NT2/D1 (cell line): ENCODE results near the gene YBX3.

ENCODE experiments used
- SUZ12 ChIP-seq: IDR thresholded peaks from 2 replicates; pipeline ENCODE4 v1.6.1; 2011; ENCODE audit not compliant: insufficient read length, insufficient read depth; ENCODE audit errors: extremely low read depth
- YY1 ChIP-seq: IDR thresholded peaks from 2 replicates; pipeline ENCODE4 v1.6.1; 2011; ENCODE audit not compliant: insufficient read length, insufficient read depth
- ZNF274 ChIP-seq: IDR thresholded peaks from 2 replicates; pipeline ENCODE4 v1.6.1; 2011; ENCODE audit warnings: mild to moderate bottlenecking, low read depth, low read length

DNA sequence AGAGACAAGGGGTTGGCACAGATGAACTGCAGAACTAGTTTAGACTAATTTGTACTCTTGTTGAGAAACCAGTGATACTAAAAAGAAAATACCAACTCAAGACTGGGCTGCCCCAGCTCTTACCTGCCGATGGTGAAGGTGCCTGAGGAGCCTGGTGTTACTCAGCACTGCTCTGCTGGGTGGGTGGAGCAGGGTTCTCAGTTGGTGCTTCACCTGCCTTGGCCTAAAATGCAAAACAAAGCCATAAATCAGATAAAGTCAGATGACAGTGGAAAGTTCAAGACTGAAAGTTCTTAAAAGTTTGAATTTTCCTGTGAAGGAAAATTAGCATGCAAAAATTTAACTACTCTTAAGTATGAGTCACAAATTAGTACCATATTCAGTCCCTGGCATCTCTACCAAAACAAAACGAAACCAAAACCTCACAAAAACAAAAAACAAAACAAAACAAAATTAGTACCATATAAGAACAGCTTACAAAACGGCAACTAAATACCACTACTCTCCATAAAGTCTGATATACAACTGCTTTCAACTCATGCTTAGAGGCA, 21.9 kb downstream of the YBX3 start:
- TF ChIP-seq YY1 (no peak), ZNF274 (no peak), SUZ12 (no peak)
